GM12872 (cell line): ENCODE results near the gene DCLK3.

ENCODE experiments used
- CTCF ChIP-seq: IDR thresholded peaks from 3 replicates; pipeline ENCODE4 v1.5.1; 2011; ENCODE audit warnings: low read depth, mild to moderate bottlenecking, low read length, moderate library complexity; ENCODE audit not compliant: insufficient read depth

Gene DCLK3

DNA sequence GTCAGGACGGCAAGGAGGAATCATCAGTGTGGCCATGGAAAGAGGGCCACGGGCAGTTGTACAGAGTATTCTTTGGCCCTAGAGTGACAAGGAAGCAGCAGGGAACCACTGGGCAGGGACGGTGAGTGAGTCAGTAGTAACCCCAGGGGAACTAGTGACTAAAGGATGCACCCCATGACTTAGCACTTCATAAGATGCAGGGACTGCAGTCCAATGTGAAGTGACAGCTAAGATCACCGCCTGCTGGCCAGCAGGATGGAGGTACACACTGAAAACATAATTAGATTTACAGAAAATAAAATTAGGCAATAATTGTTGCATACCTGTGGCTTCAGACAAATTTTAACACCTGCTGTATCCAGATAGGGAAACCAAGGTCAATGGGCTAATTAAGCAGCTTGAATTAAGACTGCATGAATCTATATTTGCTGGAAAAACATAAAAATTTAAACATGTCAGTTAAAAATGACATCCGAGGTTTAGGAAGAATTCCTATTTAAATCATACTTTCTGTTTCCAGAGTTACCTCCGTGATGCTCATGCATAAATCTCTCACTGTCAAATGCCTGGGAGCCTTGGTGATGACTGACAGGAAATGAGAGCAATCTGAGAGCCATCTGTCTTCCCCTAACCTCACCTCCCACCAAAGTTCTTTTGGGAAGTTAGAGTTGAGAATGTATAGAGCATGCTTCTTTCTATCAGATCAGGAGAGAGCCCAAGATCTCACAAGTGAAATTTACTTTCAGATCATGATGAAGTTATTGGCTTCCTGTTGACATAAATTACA, 56.5 kb downstream of the DCLK3 start:
- TF ChIP-seq CTCF: peak; percentile 32; the same call in 1 of the 3 replicates

GRCh38 chr3:36705015-36705414, 59.3 kb downstream of the DCLK3 start:
- TF ChIP-seq CTCF: no peak

DNA sequence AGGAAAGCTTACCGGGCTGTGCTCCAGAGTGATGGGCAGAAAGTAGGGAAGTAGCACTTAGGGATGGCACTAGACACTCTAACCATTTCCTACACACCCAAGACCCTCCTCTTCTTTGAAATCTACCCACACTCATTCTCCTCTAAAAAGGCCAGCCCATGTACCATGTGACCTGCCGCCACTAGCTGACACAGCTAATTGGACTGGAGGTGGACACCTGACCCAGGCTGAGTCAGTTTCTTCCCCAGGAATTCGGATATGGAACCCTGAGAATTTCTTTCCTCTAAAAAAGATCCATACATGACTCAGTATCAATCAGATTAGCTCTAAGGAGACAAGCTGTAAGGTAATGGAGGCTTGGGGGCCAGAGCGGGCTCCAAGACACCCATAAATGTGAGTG, 60.1 kb downstream of the DCLK3 start:
- TF ChIP-seq CTCF: no peak

DNA sequence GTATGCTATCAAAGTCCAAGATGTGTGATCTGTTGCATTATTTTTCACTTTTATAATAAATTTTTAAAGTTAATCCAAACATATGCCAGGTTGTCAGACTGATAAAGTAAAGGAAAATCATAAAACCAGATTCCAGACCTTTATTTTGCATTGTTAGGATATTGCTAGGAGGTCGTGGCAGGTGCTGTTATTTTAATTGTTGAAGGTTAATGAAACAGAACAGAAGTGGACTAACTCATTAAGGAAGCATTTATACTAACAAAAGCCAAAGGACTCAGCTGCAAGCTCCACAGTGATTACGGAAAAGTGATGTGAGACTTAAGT, 63.1 kb downstream of the DCLK3 start:
- no peak for TF ChIP-seq CTCF

- TF ChIP-seq CTCF: peak; percentile 87
These were observed 63.7 kb downstream of the DCLK3 start for GRCh38 chr3:36700537-36701248.

GRCh38 chr3:36698314-36698713, 66.0 kb downstream of the DCLK3 start:
- TF ChIP-seq CTCF: no peak

DNA sequence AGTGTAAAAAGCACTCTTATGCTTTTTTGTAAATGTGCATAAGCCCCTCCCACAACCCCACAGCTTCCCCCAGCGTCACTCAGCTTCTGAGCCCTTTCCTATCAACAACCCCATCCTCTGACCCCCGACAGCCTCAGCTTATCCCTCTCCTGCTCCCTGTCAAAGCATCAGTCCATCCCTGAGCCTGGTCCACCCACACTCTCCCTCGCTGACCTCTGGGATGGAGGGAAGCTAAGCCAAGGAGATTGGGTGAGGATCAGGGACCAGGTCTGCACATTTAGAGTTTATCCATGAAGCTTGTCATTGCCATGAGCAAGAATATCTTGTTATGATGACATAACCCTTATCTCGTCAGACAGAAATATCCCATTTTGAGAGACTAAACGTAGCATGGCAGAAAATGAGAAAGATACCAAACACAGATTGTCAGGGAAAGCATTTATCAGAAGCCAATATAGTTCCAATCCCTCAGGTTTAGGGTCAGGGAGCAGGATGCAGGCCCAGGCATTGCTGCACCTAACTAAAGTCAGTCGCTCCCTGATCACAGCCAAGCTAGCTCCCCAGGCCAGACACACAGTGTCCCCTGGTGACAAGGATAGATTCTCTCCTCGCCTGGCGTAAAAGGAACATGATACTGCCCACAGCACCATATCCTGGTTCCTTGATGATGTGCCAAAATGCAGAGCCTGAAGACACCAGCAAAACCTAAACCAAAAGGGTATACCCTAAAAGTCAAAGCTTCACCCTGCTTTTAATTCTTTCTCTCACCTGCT, 66.9 kb downstream of the DCLK3 start:
- no peak; the same call in 2 of the 3 replicates for TF ChIP-seq CTCF
